H1 (cell line): ENCODE results near the gene CAVIN1. TPM values are rescaled to one million over a fixed set of nuclear protein-coding genes. Genes with fewer than 3 reads are reported as not detected.

ENCODE experiments used
- CTCF ChIA-PET: fragments of 300-600 bp; sonication (Branson Sonifier 250); formaldehyde crosslinking; loops from one replicate; lab custom pipeline; 2021; ENCODE audit not compliant: partially characterized antibody; lab: Charles Lee
- POLR2A ChIA-PET: fragments of 300-600 bp; sonication (Branson Sonifier 250); formaldehyde crosslinking; loops from one replicate; lab custom pipeline; 2021; ENCODE audit warnings: inconsistent platforms; ENCODE audit not compliant: partially characterized antibody; lab: Charles Lee
- DNase-seq, 2 experiments: peaks; one replicate each; pipeline versions ENCODE4 v3.0.0 to v3.0.0-alpha.2; 2010 to 2022; ENCODE audit warnings: low spot score in 2 of 2, low read depth in 1 of 2, mixed read lengths in 1 of 2
- FAIRE-seq: peaks from 2 replicates; lab custom pipeline; 2011; peaks lifted over from hg19 to GRCh38; lab: Jason Lieb, UNC
- H2AFZ ChIP-seq: 2 replicates; pipeline ENCODE4 v1.8.1; 2012; ENCODE audit warnings: low read length, inconsistent platforms
- H2AK5ac ChIP-seq: 2 replicates; pipeline ENCODE4 v1.6.1; 2013; ENCODE audit warnings: low read depth, low read length
- H2BK120ac ChIP-seq: replicated peaks from 2 replicates; pipeline ENCODE3; 2013; ENCODE audit warnings: low read depth, low read length, inconsistent platforms
- H2BK12ac ChIP-seq: 2 replicates; pipeline ENCODE4 v1.6.1; 2013; ENCODE audit warnings: low read depth, low read length
- H2BK15ac ChIP-seq: 2 replicates; pipeline ENCODE4 v1.6.1; 2013; ENCODE audit warnings: low read length
- H2BK20ac ChIP-seq: 2 replicates; pipeline ENCODE4 v1.6.1; 2013; ENCODE audit warnings: low read length
- H2BK5ac ChIP-seq: 2 replicates; pipeline ENCODE4 v1.6.1; 2013; ENCODE audit warnings: low read depth, low read length
- H3K14ac ChIP-seq: 2 replicates; pipeline ENCODE4 v1.6.1; 2013; ENCODE audit warnings: inconsistent platforms; ENCODE audit not compliant: insufficient read length
- H3K18ac ChIP-seq: 2 replicates; pipeline ENCODE4 v1.6.1; 2013; ENCODE audit warnings: low read length; ENCODE audit errors: extremely low read depth
- H3K23ac ChIP-seq: 2 replicates; pipeline ENCODE4 v1.6.1; 2013; ENCODE audit warnings: inconsistent platforms; ENCODE audit not compliant: insufficient read length
- H3K23me2 ChIP-seq: 2 replicates; pipeline ENCODE4 v1.6.1; 2013; ENCODE audit warnings: low read depth, low read length
- H3K27ac ChIP-seq: 2 replicates; pipeline ENCODE4 v1.6.1; 2011; ENCODE audit warnings: low read depth, low read length, inconsistent platforms
- H3K27me3 ChIP-seq, 4 experiments: replicated peaks in 1 of 4; 1 replicate in 1 of 4; 2 replicates in 3 of 4; pipeline versions ENCODE4 v1.6.1 to v1.8.1; 2011 to 2013; ENCODE audit warnings: low read length in 3 of 4, mild to moderate bottlenecking in 3 of 4, inconsistent platforms in 2 of 4, mixed read lengths in 2 of 4, moderate library complexity in 1 of 4; ENCODE audit not compliant: control insufficient read depth in 3 of 4, insufficient read depth in 3 of 4; ENCODE audit errors: extremely low read depth in 1 of 4
- H3K36me3 ChIP-seq, 4 experiments: 2 replicates each; pipeline versions ENCODE4 v1.6.1 to v1.8.1; 2011 to 2013; ENCODE audit warnings: mild to moderate bottlenecking in 4 of 4, low read length in 3 of 4, moderate library complexity in 2 of 4, control low read depth in 1 of 4, inconsistent platforms in 1 of 4; ENCODE audit not compliant: insufficient read depth in 4 of 4, control insufficient read depth in 2 of 4
- H3K4ac ChIP-seq: replicated peaks from 2 replicates; pipeline ENCODE3; 2013; ENCODE audit warnings: low read length, low read depth, mixed read lengths, inconsistent platforms; ENCODE audit not compliant: insufficient read length
- H3K4me1 ChIP-seq, 4 experiments: replicated peaks in 1 of 4; 1 replicate in 1 of 4; 2 replicates in 3 of 4; pipeline versions ENCODE4 v1.6.1 to v1.8.1; 2011 to 2013; ENCODE audit warnings: low read length in 3 of 4, inconsistent platforms in 2 of 4, mixed read lengths in 1 of 4; ENCODE audit not compliant: insufficient read depth in 4 of 4, control insufficient read depth in 3 of 4
- H3K4me2 ChIP-seq, 2 experiments: 2 replicates each; pipeline versions ENCODE4 v1.6.1 to v1.8.1; 2011 to 2013; ENCODE audit warnings: low read depth in 2 of 2, low read length in 2 of 2, control low read depth in 1 of 2, inconsistent platforms in 1 of 2, mild to moderate bottlenecking in 1 of 2; ENCODE audit not compliant: insufficient read depth in 1 of 2
- H3K4me3 ChIP-seq, 4 experiments: fragments of 200-600, 300-600 bp in 1 of 4; sonication (generic), shearing (Covaris generic), sonication (Bioruptor Twin) in 1 of 4; 2 replicates each; pipeline versions ENCODE4 v1.5.1 to v1.8.1; 2011 to 2016; ENCODE audit warnings: low read length in 4 of 4, low read depth in 3 of 4, control low read depth in 2 of 4, inconsistent platforms in 2 of 4, mild to moderate bottlenecking in 2 of 4, mixed read lengths in 1 of 4, moderate library complexity in 1 of 4; ENCODE audit not compliant: insufficient read depth in 2 of 4; ENCODE audit errors: extremely low read depth in 1 of 4
- H3K56ac ChIP-seq: replicated peaks from 2 replicates; pipeline ENCODE3; 2013; ENCODE audit warnings: low read depth, mild to moderate bottlenecking, mixed read lengths, low read length, inconsistent platforms; ENCODE audit not compliant: insufficient read length
- H3K79me1 ChIP-seq: 2 replicates; pipeline ENCODE4 v1.6.1; 2013; ENCODE audit warnings: low read depth, low read length, control low read depth
- H3K79me2 ChIP-seq, 2 experiments: 2 replicates each; pipeline versions ENCODE4 v1.6.1 to v1.8.1; 2012 to 2013; ENCODE audit warnings: low read length in 2 of 2, mild to moderate bottlenecking in 2 of 2, inconsistent platforms in 1 of 2; ENCODE audit not compliant: insufficient read depth in 2 of 2, control insufficient read depth in 1 of 2
- H3K9ac ChIP-seq, 4 experiments: replicated peaks in 1 of 4; 1 replicate in 1 of 4; 2 replicates in 3 of 4; pipeline versions ENCODE4 v1.6.1 to v1.8.1; 2011 to 2013; ENCODE audit warnings: low read depth in 3 of 4, low read length in 3 of 4, control low read depth in 2 of 4, mild to moderate bottlenecking in 2 of 4, moderate library complexity in 2 of 4, inconsistent platforms in 1 of 4; ENCODE audit errors: extremely low read depth in 1 of 4
- H3K9me3 ChIP-seq, 2 experiments: 2 replicates each; pipeline versions ENCODE4 v1.6.1 to v1.8.1; 2012 to 2013; ENCODE audit warnings: mild to moderate bottlenecking in 2 of 2, moderate library complexity in 2 of 2, control low read depth in 1 of 2, inconsistent platforms in 1 of 2, low read depth in 1 of 2, low read length in 1 of 2, mixed read lengths in 1 of 2; ENCODE audit not compliant: insufficient read depth in 2 of 2
- H4K20me1 ChIP-seq, 2 experiments: replicated peaks in 1 of 2; 2 replicates each; pipeline versions ENCODE3 to v1.8.1; 2011 to 2013; ENCODE audit warnings: inconsistent platforms in 2 of 2, low read length in 2 of 2, mild to moderate bottlenecking in 1 of 2; ENCODE audit not compliant: insufficient read depth in 2 of 2, control insufficient read depth in 1 of 2
- H4K5ac ChIP-seq: 2 replicates; pipeline ENCODE4 v1.6.1; 2013; ENCODE audit warnings: low read length, low read depth, mixed read lengths, inconsistent platforms; ENCODE audit not compliant: insufficient read length
- H4K8ac ChIP-seq: 2 replicates; pipeline ENCODE4 v1.8.0; 2013; ENCODE audit warnings: mild to moderate bottlenecking, moderate library complexity, low read length, inconsistent platforms; ENCODE audit not compliant: insufficient read depth; ENCODE audit errors: extremely low read depth
- H4K91ac ChIP-seq: replicated peaks from 2 replicates; pipeline ENCODE3; 2013; ENCODE audit warnings: low read length, mixed read lengths, inconsistent platforms; ENCODE audit not compliant: insufficient read length
- BCL11A ChIP-seq, 2 experiments: IDR thresholded peaks; one replicate each; pipeline ENCODE4 v1.6.1; 2011; ENCODE audit warnings: low read depth in 2 of 2, low read length in 2 of 2, mild to moderate bottlenecking in 2 of 2
- BRCA1 ChIP-seq: IDR thresholded peaks from 2 replicates; pipeline ENCODE4 v1.6.1; 2012; ENCODE audit warnings: low read depth, low read length, improper control_type of control experiment
- CHD2 ChIP-seq: IDR thresholded peaks from 2 replicates; pipeline ENCODE4 v1.6.1; 2012; ENCODE audit warnings: low read length, improper control_type of control experiment
- CTBP2 ChIP-seq: IDR thresholded peaks from 2 replicates; pipeline ENCODE4 v1.7.0; 2011; ENCODE audit warnings: borderline replicate concordance, mild to moderate bottlenecking, moderate library complexity, mixed read lengths, low read length; ENCODE audit not compliant: insufficient read depth, insufficient read length
- EZH2 ChIP-seq: fragments of 200-600 bp; sonication (generic); IDR thresholded peaks from 2 replicates; pipeline ENCODE4 v1.7.1; 2012; ENCODE audit warnings: low read depth, mild to moderate bottlenecking, moderate library complexity, low read length, inconsistent platforms; ENCODE audit not compliant: severe bottlenecking
- HDAC6 ChIP-seq: IDR thresholded peaks from one replicate; pipeline ENCODE4 v1.7.1; 2012; ENCODE audit warnings: low read depth, mild to moderate bottlenecking, inconsistent platforms, low read length, moderate library complexity
- JUN ChIP-seq: IDR thresholded peaks from 2 replicates; pipeline ENCODE4 v1.6.1; 2011; ENCODE audit warnings: low read depth, mild to moderate bottlenecking, improper control_type of control experiment, low read length
- SAP30 ChIP-seq: fragments of 300-600 bp; sonication (generic); IDR thresholded peaks from 2 replicates; pipeline ENCODE4 v1.7.1; 2012; ENCODE audit warnings: low read length, moderate library complexity, mild to moderate bottlenecking, inconsistent platforms; ENCODE audit not compliant: insufficient read depth, insufficient replicate concordance
- SIX5 ChIP-seq: IDR thresholded peaks from 2 replicates; pipeline ENCODE4 v1.6.1; 2011; ENCODE audit warnings: mild to moderate bottlenecking, low read depth, low read length
- SRF ChIP-seq: IDR thresholded peaks from 2 replicates; pipeline ENCODE4 v1.6.1; 2011; ENCODE audit warnings: mild to moderate bottlenecking, low read depth, low read length, moderate library complexity
- SUZ12 ChIP-seq: fragments of 200-600 bp; sonication (generic); IDR thresholded peaks from 2 replicates; pipeline ENCODE4 v1.6.1; 2012; ENCODE audit warnings: mild to moderate bottlenecking, inconsistent platforms, low read length, moderate library complexity, mixed read lengths
- TBP ChIP-seq: IDR thresholded peaks from 2 replicates; pipeline ENCODE4 v1.6.1; 2011; ENCODE audit warnings: low read depth, low read length, improper control_type of control experiment
- WGBS, 2 experiments: shearing (Covaris generic) in 1 of 2; methylation state at CpG; one replicate each; pipeline versions ENCODE4 v1.1.6 to v1.1.7; 2013 to 2015; ENCODE audit warnings: low lambda C conversion rate in 2 of 2, mixed read lengths in 2 of 2, inconsistent platforms in 1 of 2, low coverage in 1 of 2, missing lambda C conversion rate in 1 of 2; ENCODE audit not compliant: insufficient replicate concordance in 2 of 2, insufficient coverage in 1 of 2, insufficient read length in 1 of 2; ENCODE audit errors: extremely low coverage in 1 of 2, missing lambda C conversion rate in 1 of 2; 5-methylcytosine and 5-hydroxymethylcytosine counted together
- polyA plus RNA-seq, 7 experiments: library from polyadenylated mRNA; depleted of rRNA in 3 of 7; stranded (reverse) in 5 of 7; unstranded in 2 of 7; fragments of >200 nt in 5 of 7; fragments of 200-250 nt in 2 of 7; gene quantifications; 1 replicate in 5 of 7; 2 replicates in 1 of 7; 4 replicates in 1 of 7; pipeline versions ENCODE4 v1.2.1 to v1.2.3, GENCODE V29; 2011 to 2013; ENCODE audit warnings: missing spikeins in 2 of 7, mixed read lengths in 2 of 7
- total RNA-seq: library from RNA; stranded (reverse); fragmentation: NEBNext Ultra II Directional; extraction: Animal tissue kit (Norgen Biotek cat#: 25700); gene quantifications from 2 replicates; pipeline ENCODE4 v1.2.1, GENCODE V29; 2021

The CAVIN1 gene
- total and polyA plus RNA-seq, 2 of the 8 experiments (the other 6 are each of a cell fraction or from before 2014, with no cell fraction given) = 16.2 to 41.6 TPM

DNA sequence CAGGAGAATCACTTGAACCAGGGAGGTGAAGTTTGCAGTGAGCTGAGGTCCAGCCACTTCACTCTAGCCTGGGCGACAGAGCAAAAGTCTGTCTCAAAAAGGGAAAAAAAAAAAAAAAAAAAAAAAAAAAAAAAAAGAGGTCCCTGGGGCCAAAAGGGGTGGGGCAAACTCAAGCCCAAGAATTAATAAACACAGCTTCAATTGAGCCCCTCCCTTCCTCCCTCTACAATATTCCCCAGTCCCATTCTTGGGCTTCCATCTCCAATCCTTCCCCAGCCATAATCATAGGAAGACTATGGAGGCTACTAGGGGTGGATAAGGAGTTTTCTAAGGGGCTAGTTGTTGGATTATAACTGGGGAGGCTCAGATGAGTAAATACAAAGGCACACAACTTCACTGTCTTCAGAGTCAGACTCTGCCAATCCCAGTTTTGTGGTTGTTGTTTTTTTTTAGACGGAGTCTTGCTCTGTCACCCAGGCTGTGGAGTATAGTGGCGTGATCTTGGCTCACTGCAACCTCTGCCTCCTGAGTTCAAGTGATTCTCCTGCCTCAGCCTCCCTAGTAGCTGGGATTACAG is 9.5 kb downstream of the CAVIN1 start:
- Histone ChIP-seq H3K4me2 (no peak overlapping the region), H3K4me3 (no peak overlapping the region), H3K27ac (no peak overlapping the region), H3K36me3 (no peaks in the 10 kb centered on the region), H3K23ac (no peak overlapping the region), H2BK5ac (no peak overlapping the region), H3K79me2 (peaks cover 0 to 2% of the 10 kb centered on the region in 2 experiments; a peak in 2 of 4 replicates), H4K20me1 (no peaks in the 10 kb centered on the region), H3K18ac (no peak overlapping the region), H3K56ac (no peak overlapping the region), H2BK20ac (no peak overlapping the region), H2BK12ac (no peak overlapping the region), H4K8ac (no peak overlapping the region), H2BK15ac (no peak overlapping the region), H3K9me3 (no peaks in the 10 kb centered on the region), H3K79me1 (peaks cover 5% of the 10 kb centered on the region), H2AK5ac (no peak overlapping the region), H3K9ac (no peak overlapping the region), H3K14ac (no peak overlapping the region), H2AFZ (no peak overlapping the region), H4K91ac (no peak overlapping the region), H4K5ac (no peak overlapping the region), H3K4ac (no peak overlapping the region), H2BK120ac (no peak overlapping the region), H3K27me3 (no peaks in the 10 kb centered on the region), H3K23me2 (no peaks in the 10 kb centered on the region), H3K4me1 (peaks cover 0 to 9% (median 5%) of the 10 kb centered on the region in 4 experiments; a peak in 4 of 7 replicates)
- FAIRE-seq (no peak), DNase-seq (no peak)
- POLR2A ChIA-PET = interaction anchor here (0.9 to 3.8 kb wide), 3 partner anchors 9 to 135 kb away, joined by 3 to 12 read pairs (median 7); partner anchors contain the start of gene CAVIN1
- 83% methylated on average over 3 of the region's 3 CpGs; no CpG with 5 or more reads in 1 of the 2 experiments for WGBS, 2 experiments
- CTCF ChIA-PET = interaction anchor here (0.7 to 23.6 kb wide), 5 partner anchors 9 to 94 kb away, joined by 3 to 542 read pairs (median 5); no protein-coding TSS in a partner anchor
- no peak for TF ChIP-seq JUN
- TF ChIP-seq HDAC6 = no peak
- TF ChIP-seq SRF = no peak
- TF ChIP-seq CHD2 = no peak
- TF ChIP-seq BCL11A (IDR thresholded peaks at IDR 0.05; ENCODE audit: low read depth in 2 of 2, low read length in 2 of 2) = no peak
- no peak for TF ChIP-seq TBP
- no peak for TF ChIP-seq SIX5
- TF ChIP-seq CTBP2 = no peak
- no peak for TF ChIP-seq EZH2
- no peak for TF ChIP-seq SUZ12
- TF ChIP-seq BRCA1 = no peak
- no peak for TF ChIP-seq SAP30
